SHP77 treated with DMSO at 0.1 percent for 48 hours (cell line): ENCODE measurements around the gene MRGPRF.

ENCODE experiments used
- DNase-seq: peaks from one replicate; lab custom pipeline; 2025; lab: John Stamatoyannopoulos, UW

Gene MRGPRF, protein sequence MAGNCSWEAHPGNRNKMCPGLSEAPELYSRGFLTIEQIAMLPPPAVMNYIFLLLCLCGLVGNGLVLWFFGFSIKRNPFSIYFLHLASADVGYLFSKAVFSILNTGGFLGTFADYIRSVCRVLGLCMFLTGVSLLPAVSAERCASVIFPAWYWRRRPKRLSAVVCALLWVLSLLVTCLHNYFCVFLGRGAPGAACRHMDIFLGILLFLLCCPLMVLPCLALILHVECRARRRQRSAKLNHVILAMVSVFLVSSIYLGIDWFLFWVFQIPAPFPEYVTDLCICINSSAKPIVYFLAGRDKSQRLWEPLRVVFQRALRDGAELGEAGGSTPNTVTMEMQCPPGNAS

DNA sequence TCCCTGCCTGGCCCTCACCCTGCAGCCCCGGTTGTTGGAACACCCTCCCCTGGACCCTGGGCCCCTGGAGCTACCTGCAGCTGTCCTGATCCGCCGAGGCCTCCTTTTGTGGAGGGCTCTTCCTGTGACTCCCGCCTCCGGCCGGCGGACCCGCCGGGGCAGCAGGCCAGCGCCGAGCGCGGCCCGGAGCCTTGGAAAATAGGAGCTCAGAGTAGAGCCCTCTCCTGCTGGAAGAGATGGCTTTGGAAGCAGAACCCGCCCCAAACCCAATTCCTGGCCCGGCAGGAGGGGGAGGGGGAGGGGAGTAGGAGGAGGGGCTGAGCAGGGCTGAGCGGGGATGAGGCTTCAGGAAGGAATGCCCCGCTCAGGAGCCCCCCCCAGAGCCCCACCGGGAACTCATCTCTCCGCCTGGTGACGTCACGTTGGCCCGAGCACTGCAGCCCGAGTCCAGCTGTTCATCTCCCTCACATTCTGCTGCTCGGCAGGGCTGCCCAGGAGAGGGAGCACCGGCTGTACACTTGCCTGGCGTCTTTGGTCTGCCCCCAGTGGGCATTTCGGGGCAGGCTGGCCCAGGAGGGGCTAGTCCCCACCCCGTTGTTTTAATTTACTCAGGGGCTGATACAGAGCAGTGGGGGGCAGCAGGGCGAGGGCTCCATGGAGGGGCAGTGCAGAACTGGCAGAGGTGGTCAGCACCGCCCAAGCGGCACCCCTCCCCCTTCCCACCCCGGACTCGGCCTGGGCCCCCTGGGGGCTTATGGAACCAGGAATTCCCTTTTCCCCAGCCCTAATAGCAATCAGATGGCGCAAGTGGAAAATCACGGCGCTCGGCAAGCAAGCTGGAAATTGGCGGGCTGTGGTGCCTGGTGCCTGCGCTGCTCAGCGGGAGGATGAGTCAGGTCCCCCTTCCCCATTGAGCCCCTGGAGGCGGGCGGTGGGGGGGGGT, at the start of gene MRGPRF:
TSS of gene MRGPRF (minus strand) at position 238 of the 943 bp plus-strand sequence. CDS start 3,345 bp downstream, outside the sequence.
- no peak for DNase-seq

GRCh38 chr11:69062169-69062855, 49.3 kb upstream of the MRGPRF start:
- no peak for DNase-seq

DNA sequence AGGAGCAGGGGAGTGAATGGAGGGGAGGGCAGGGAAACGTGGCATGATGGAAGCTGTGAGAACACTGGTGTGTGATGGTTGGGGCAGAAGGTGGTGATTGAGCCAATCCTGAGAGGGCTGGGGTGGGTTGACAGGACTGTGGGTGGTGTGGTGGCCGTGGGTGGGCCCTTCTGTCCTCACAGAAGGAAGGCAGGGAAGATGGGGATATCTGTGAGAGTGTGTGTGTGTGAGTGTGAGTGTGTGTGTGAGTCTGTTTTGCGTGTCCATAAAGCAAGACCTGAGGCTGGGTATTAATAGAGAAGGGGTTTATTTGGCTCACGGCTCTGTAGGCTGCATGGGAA, 48.6 kb upstream of the MRGPRF start:
- no peak for DNase-seq

DNA sequence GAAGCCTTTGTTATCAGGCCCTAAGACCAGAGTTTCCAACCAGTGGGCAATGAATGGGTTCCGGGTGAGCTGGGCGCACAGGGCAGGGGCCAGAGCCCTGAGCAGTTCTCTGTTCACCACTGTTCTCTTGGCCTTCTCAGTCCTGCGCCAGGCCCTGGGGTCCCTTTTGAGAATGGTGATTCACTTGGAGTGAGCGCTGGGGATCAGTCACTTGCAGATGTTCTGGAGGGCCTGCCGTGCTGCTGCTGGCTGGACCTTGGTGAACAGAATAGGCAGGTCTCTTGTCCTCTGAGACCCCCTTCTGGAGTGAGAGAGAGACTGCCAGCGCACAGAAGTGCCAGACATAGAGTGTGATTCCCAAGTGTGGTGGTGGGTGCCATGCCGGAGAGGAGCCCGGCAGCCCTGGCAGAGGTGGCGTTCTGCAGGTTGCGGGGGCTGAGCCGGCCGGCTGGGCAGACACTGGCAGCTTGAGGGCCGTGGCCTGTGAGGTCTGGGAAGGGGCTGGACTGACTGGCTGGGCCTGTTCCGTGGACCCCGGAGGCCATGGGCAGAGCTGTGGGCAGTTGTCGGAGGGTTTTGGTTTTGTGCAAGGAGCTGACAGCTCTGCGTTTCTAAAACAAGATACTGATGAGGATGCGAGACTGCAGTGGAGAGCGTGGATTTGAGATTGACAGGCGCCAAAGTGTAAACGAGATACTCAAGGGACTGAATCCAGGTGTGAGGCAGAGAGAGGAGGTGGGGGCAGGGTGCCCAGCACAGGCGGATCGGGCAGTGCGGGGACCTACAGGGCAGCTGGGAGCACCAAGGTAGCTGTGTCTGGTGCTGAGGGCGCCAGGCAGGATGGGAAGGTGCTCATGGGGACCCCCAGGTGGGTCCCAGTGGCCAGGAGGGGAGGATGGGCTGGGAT, 48.0 kb upstream of the MRGPRF start:
- DNase-seq: no peak

GRCh38 chr11:69059985-69060384, 46.9 kb upstream of the MRGPRF start:
- DNase-seq: no peak

GRCh38 chr11:69059429-69059828, 46.4 kb upstream of the MRGPRF start:
- DNase-seq: no peak

DNA sequence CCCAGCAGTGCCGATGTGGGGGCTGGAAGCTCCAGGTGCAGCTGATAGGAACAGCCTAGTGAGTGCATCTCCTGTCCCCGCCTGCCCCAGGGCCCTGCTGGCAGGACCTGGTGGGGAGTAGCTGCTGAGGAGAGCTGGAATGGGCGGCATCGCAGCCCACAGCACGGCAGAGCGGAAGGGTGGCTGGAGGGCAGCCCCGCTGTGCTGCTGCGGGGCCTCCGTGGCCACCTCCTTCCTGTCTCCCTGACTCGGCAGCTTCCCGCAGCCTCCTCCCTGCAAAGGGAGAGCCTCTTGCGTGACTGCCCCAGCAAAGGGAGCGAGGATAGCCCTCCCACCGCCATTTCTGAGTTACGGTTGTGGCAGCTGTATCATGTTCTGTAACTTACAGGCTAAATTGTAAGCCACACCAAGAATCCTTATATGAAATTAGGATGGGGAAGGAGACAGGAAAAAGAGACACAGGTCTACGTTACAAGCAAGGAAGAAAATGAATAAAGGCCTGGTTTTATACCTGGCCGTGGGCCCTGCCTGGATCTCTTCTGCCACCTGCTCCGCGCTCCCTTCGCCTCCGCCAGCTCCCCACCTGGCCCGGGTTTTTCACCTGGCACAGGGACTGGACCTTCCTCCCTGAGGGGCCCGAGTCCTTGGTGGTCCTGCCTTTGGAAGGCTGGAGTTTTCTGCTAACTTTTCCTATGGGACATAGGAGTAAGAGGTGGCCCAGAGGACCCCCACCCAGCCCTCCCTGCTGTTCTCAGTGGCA, 45.6 kb upstream of the MRGPRF start:
- no peak for DNase-seq

GRCh38 chr11:69057801-69058200, 44.8 kb upstream of the MRGPRF start:
- DNase-seq: no peak

- no peak for DNase-seq
Observed at GRCh38 chr11:69057236-69057635, 44.2 kb upstream of the MRGPRF start.

DNA sequence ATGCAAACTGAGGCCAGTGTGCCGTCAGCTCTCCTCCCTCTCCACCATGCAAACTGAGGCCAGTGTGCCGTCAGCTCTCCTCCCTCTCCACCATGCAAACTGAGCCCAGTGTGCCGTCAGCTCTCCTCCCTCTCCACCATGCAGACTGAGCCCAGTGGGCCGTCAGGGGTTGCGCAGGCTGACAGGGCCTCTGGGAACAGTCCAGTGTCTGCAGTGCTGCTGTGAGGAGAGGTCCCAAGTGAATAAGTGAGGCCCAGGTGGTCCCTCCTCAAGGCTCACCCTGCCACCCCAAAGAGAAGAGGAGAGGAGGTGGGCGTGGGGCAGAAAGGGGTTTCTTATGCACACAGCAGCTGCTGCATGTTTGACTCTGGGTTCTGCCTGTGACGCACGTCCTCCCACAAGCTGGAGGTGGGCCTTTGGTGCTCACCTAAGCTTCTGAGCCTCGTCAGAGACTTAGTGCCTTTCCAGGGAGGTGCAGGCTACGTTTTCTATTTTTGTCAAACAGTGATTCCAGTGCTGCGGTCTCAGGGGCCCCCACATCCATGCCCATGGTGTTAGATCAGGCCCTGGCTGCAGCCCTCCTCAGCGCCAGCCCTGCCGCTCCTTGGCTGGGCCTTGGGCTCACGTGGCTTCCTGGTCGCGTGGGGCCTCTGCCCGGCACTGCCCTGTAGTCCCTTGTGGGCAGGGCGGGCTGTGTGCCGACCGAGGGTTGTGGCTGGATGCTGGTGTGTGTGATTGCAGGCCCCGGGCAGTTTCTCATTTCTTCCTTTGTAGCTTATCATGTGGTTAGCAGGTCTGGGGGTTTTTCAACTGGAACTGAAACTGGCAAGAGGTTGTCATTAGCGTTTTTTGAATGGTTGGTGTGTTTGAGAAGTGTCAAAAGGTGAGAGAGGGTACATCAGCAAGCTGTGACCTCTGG, 42.8 kb upstream of the MRGPRF start:
- no peak for DNase-seq

DNA sequence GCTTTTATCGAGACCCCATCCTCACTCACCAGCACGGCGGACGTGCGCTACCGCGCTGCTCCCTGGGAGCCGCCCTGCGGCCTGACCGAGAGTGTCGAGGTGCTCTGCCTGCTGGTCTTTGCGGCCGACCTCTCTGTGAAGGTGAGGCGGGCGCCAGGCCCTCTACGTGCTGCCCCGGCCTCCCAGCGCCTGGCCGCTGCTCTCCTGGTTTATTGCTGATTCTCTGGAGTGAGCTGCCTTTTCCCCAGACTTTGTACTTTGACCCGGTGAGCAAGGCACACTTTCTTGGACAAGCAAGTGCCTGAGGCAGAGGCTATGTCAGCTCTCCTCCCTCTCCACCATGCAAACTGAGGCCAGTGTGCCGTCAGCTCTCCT, 42.2 kb upstream of the MRGPRF start:
- no peak for DNase-seq

- no peak for DNase-seq
Observed at GRCh38 chr11:69054397-69055211, 41.6 kb upstream of the MRGPRF start.

DNA sequence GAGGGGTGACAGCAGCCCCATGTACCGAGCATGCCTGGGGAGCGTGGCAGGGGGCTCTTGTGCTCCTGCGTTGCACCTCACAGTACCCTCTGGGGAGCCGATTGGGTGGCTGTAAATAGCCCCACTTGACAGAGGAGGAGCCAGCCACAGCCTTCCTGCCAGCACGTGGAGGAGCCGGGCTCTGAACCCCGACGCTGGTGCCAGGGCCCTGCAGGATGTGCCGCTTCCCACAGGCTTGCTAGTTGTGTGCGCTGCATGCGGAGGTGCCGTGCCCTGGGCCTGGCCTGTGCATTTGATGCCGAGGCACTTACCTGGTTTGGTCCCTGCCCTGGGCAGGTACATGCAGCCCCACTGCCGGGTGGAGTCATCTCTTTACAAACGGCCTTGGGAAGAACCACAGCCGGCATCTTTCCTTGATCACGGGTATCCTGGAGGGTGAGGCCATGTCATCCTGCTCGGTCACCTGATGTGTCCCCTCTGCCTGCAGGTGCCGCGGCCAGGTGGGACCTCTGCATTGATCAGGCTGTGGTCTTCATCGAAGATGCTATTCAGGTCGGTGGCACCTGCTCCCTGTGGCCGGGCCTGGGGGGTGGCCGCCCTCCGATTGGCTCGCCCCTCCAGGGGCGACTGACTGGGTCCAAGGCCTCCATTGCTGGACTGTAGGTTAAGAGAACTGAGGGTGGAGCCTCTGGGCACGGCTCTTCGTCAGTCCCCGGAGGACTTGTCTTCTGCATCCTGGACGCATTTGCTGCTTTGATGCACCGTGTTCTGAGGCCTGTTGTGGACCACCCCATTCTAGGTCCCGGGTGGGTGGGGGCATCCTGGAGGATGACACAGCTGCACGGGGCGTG, 40.7 kb upstream of the MRGPRF start:
- DNase-seq: no peak

DNA sequence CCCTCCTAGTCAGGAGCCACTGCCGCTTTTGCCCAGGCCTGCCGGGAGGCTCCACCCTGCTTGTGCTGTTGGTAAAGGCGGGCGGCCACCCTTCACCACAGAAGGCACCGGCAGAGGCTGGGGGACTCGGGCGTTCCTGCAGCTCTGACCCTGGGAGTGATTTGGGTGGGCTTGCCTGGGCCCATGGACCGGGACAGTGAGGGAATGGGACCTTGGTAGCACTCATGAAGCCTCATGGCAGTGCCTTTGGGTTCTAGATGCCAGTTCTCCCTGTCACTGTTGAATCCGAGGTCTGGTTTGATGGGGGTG, 40.1 kb upstream of the MRGPRF start:
- DNase-seq: no peak

DNA sequence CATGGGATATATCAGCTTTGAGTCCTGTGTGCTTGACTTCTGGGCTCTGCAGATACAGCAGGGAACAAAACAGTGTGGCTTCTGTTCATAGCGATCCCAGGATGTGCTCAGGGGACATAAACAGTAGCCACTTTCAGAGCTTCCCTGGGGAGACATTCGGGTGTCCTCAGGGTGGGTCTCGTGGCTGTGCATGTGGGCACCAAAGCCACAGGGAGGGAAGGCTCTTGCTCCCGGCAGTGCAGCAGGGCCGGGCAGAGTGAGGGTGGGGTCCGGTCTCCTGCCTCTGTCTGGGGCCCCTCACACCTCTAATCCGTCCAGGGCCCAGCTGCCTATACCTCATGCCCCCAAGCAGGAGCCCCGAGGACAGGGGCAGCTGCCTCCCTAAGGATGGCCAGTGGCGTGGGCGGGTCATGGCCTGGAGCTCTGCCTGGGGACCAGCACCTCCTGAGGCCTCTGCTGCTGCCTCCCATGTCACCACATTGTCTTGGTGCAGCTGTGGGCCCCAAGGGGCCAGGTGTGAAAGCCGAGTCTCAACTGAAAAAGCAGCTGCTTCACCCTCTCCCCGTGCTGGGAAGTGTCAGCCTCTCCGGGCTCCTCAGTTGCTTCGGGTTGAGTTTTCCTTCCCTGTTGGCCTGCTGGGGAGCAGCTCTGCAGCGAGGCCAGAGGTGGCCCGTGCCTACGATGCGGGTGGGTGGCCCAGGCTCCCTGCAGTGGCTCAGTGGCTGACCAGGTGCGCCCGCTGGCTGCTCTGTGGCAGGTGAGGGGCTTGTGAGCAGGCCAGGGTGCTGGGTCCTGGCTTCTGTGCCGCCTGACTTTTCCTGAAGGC, 39.5 kb upstream of the MRGPRF start:
- no peak for DNase-seq

DNA sequence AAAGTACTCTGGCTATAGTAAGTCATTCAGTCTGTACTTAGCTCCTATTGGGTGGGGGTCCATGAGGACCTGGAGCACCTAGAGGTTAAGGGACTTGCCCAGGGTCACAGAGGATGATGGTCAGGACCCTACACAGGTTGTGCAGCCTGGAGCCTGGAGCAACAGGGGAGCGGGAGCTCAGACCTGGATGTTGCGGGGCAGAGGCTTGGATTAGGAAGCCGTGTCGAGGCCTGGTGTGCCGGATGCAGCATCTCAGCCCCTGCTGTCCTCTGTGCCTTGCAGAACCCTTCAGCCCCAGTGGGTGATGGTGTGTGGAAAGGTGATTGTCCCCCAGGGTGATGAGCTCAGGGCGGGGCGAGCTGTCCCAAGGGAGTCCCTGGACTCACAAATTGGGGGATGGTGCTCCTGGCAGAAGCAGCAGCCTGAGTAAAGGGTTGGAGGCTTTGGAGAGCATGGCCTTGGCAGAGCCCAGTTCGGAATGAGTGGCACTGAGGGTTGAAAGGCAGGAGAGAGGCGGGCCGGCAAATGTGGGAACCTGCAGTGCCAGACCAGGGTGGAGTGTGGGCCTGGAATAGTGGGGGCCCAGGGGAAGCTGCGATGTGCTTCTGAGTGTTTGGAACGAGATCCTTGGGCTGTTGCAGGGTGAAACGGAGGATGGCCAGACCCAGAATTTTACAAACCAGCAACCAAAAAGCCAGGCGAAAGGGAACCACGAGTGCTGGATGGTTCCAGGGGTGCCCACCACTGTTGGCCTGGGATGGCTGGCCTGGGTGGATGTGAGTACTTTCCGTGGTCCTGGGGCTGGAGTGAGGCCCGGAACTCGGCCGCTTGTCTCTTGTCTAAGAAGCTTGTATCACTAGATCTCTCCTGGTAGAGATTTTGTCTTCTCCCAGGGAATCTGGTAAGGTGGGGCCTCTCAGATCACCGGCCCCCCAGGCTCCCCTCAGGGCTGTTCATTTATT, 38.6 kb upstream of the MRGPRF start:
- DNase-seq: no peak
